ENCODE data around the gene CIAO1. TPM values are rescaled to one million over a fixed set of nuclear protein-coding genes. Genes with fewer than 3 reads are reported as not detected.

The CIAO1 gene
- total RNA-seq, 4 donors from 2014 or later = 60.6 to 128 (median 80.1) TPM

- H3K4me1 ChIP-seq = peaks cover 0 to 24% (median 7%) of the 10 kb centered on the region in 3 donors
- 86 to 90% methylated on average over 2 to 3 of the region's 3 CpGs for WGBS, 2 donors
- TF ChIP-seq CTCF (IDR thresholded peaks at IDR 0.05) = no peak
- TF ChIP-seq POLR2A (IDR thresholded peaks at IDR 0.05) = no peak
- intact Hi-C loops (cut with DNase I) = no loop called here
- no peaks in the 10 kb centered on the region for H3K27me3 ChIP-seq
- H3K36me3 ChIP-seq = peaks cover 0 to 33% (median 0%) of the 10 kb centered on the region in 3 donors
- no peak overlapping the region for H3K4me3 ChIP-seq
- no peak for DNase-seq
- no peaks in the 10 kb centered on the region for H3K9me3 ChIP-seq
- H3K27ac ChIP-seq = no peak overlapping the region
Measured at GRCh38 chr2:96239091-96239490, 26.9 kb upstream of the CIAO1 start.

- Histone ChIP-seq H3K9me3 (no peaks in the 10 kb centered on the region), H3K27me3 (no peaks in the 10 kb centered on the region), H3K4me3 (no peak overlapping the region), H3K4me1 (peaks cover 0 to 24% (median 7%) of the 10 kb centered on the region in 3 donors), H3K27ac (no peak overlapping the region), H3K36me3 (peaks cover 0 to 33% (median 0%) of the 10 kb centered on the region in 3 donors)
- no peak for DNase-seq
- TF ChIP-seq CTCF (IDR thresholded peaks at IDR 0.05) (no peak), POLR2A (IDR thresholded peaks at IDR 0.05) (no peak)
- WGBS, 2 donors = 90 to 94% methylated on average over 8 to 9 of the region's 9 CpGs
- intact Hi-C loops (cut with DNase I) = no loop called here
Measured at GRCh38 chr2:96239745-96240264, 26.2 kb upstream of the CIAO1 start.

- DNase-seq = no peak
- H3K36me3 ChIP-seq = peaks cover 0 to 33% (median 0%) of the 10 kb centered on the region in 3 donors
- peaks cover 0 to 24% (median 7%) of the 10 kb centered on the region in 3 donors for H3K4me1 ChIP-seq
- no peak overlapping the region for H3K4me3 ChIP-seq
- TF ChIP-seq CTCF (IDR thresholded peaks at IDR 0.05) (no peak), POLR2A (IDR thresholded peaks at IDR 0.05) (no peak)
- WGBS, 2 donors = 84 to 87% methylated on average over 8 to 9 of the region's 9 CpGs
- intact Hi-C loops (cut with DNase I) = no loop called here
- H3K9me3 ChIP-seq = no peaks in the 10 kb centered on the region
- H3K27ac ChIP-seq = peak overlapping the region in 1 of 4 donors; percentile 86
- no peaks in the 10 kb centered on the region for H3K27me3 ChIP-seq
Measured at GRCh38 chr2:96240341-96241038, 25.5 kb upstream of the CIAO1 start.

- intact Hi-C loops (cut with DNase I) = no loop called here
- H3K9me3 ChIP-seq = no peaks in the 10 kb centered on the region
- DNase-seq = no peak
- peak overlapping the region in 3 of 4 donors; percentile 66 to 86 (median 67) for H3K27ac ChIP-seq
- H3K36me3 ChIP-seq = peaks cover 0 to 33% (median 0%) of the 10 kb centered on the region in 3 donors
- 60 to 81% methylated on average over 1 to 2 of the region's 2 CpGs for WGBS, 2 donors
- H3K4me1 ChIP-seq = peaks cover 3 to 27% (median 7%) of the 10 kb centered on the region in 3 donors
- no peak overlapping the region for H3K4me3 ChIP-seq
- TF ChIP-seq POLR2A (IDR thresholded peaks at IDR 0.05) (no peak), CTCF (IDR thresholded peaks at IDR 0.05) (no peak)
- H3K27me3 ChIP-seq = no peaks in the 10 kb centered on the region
Measured at GRCh38 chr2:96241227-96241626, 24.8 kb upstream of the CIAO1 start.

- TF ChIP-seq CTCF (IDR thresholded peaks at IDR 0.05) (no peak), POLR2A (IDR thresholded peaks at IDR 0.05) (peak in 1 of 4 donors; percentile 30)
- DNase-seq = no peak
- Histone ChIP-seq H3K27ac (peak overlapping the region; percentile 39 to 86 (median 66)), H3K4me1 (peaks cover 3 to 35% (median 7%) of the 10 kb centered on the region in 3 donors), H3K9me3 (no peaks in the 10 kb centered on the region), H3K4me3 (no peak overlapping the region), H3K27me3 (no peaks in the 10 kb centered on the region), H3K36me3 (peaks cover 0 to 33% (median 0%) of the 10 kb centered on the region in 3 donors)
- intact Hi-C loops (cut with DNase I) = no loop called here
- 57 to 62% methylated on average over 4 to 5 of the region's 5 CpGs for WGBS, 2 donors
Measured at GRCh38 chr2:96241900-96242611, 24.0 kb upstream of the CIAO1 start.

Measured in esophagus squamous epithelium (tissue), 5 donors.